ENCODE measurements around the gene PSMB5.

Gene PSMB5

DNA sequence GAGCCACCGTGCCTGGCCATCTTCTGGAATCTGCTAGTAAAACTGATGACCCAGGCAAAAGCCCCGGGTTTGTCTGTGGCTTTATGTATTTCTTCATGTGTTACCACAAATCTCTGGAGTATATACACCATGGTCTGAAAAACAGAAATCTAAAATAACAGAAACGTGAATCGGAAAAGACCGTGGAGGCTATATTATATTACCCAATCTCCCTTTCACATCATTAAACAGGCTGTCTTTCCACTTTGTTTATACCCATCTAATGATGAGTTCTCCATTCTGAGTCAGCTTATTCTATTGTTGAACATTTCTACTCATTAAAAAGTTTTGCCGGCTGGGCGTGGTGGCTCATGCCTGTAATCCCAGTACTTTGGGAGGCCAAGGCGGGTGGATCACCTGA lies 42.8 kb downstream of the PSMB5 start:
- H3K36me3 ChIP-seq (ENCODE audit: control insufficient read depth, insufficient read depth, low read length): no peaks in the 10 kb centered on the region
- DNase-seq (ENCODE audit: extremely low read depth, insufficient read length): no peak
- H3K27me3 ChIP-seq (replicated peaks; ENCODE audit: control insufficient read depth, insufficient read depth, low read length): no peaks in the 10 kb centered on the region
- H3K4me3 ChIP-seq (replicated peaks; ENCODE audit: low read depth, low read length): no peak overlapping the region
- TF ChIP-seq, protein P1, sequence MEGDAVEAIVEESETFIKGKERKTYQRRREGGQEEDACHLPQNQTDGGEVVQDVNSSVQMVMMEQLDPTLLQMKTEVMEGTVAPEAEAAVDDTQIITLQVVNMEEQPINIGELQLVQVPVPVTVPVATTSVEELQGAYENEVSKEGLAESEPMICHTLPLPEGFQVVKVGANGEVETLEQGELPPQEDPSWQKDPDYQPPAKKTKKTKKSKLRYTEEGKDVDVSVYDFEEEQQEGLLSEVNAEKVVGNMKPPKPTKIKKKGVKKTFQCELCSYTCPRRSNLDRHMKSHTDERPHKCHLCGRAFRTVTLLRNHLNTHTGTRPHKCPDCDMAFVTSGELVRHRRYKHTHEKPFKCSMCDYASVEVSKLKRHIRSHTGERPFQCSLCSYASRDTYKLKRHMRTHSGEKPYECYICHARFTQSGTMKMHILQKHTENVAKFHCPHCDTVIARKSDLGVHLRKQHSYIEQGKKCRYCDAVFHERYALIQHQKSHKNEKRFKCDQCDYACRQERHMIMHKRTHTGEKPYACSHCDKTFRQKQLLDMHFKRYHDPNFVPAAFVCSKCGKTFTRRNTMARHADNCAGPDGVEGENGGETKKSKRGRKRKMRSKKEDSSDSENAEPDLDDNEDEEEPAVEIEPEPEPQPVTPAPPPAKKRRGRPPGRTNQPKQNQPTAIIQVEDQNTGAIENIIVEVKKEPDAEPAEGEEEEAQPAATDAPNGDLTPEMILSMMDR (IDR thresholded peaks at IDR 0.05; ENCODE audit: insufficient read depth, low read length, poor library complexity, severe bottlenecking): no peak

- no peaks in the 10 kb centered on the region for H3K36me3 ChIP-seq (ENCODE audit: control insufficient read depth, insufficient read depth, low read length)
- no peak overlapping the region for H3K4me3 ChIP-seq (replicated peaks; ENCODE audit: low read depth, low read length)
- H3K27me3 ChIP-seq (replicated peaks; ENCODE audit: control insufficient read depth, insufficient read depth, low read length): no peaks in the 10 kb centered on the region
- DNase-seq (ENCODE audit: extremely low read depth, insufficient read length): no peak
- TF ChIP-seq, protein P1 (IDR thresholded peaks at IDR 0.05; ENCODE audit: insufficient read depth, low read length, poor library complexity, severe bottlenecking): no peak
These were observed 47.4 kb downstream of the PSMB5 start for GRCh38 chr14:22987291-22987690.

DNA sequence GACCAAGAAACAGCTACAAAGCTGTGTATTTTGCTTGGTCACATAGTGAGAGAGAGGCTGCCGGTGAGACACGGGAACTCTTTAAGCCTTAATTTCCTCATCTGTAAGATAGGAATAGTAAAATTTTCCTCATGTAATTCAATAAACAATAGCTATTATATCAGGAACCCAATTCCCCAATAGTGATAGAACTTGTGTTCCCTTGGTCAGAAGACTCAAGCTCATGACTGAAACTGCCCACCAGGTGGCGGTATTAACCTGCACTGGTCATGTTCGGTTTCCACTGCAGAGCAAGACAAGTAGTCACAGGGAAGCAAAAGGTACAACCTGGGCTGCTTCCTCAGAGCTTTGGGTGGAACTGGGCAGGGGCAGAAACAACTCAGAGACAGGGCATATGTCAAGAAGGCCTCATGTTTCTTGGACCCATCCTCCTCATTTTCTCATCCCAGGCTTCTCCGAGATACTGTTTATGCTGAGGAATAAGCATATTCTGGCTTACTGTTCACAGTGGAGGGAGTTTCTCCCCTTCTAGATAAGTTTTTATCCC lies 48.1 kb downstream of the PSMB5 start:
- peak; percentile 50 for DNase-seq (ENCODE audit: extremely low read depth, insufficient read length)
- Histone ChIP-seq H3K36me3 (ENCODE audit: control insufficient read depth, insufficient read depth, low read length) (no peaks in the 10 kb centered on the region), H3K27me3 (replicated peaks; ENCODE audit: control insufficient read depth, insufficient read depth, low read length) (no peaks in the 10 kb centered on the region), H3K4me3 (replicated peaks; ENCODE audit: low read depth, low read length) (no peak overlapping the region)
- TF ChIP-seq, protein P1 (IDR thresholded peaks at IDR 0.05; ENCODE audit: insufficient read depth, low read length, poor library complexity, severe bottlenecking): peak; percentile 83

DNA sequence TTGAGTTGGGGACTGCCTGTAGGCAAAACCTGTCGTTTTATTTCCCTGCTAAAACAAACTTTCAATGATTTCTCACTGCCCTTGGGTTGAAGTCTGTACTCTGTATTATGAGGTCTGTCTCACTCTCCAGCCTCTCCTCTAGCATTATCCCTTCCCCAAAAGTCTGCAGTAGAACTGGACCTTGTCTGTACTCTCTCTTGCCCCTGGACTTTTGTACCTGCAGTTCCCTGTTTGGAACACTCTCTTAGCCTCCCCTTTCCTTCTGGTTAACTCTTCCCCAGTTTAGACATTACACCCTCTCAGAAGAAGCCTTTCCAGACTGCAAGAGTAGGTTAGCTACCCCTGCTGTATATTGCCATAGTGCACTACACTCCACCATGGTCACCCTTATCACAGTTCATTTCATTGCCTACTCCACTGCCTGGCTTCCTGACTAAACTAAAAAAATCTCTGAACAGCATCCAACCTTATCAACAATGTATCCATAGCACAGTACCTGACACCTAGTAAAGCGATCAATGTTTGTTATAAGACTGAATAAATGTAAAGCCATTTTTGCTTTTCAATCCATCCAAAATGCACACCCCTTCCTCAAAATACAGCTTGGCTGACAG lies 48.7 kb downstream of the PSMB5 start:
- no peaks in the 10 kb centered on the region for H3K36me3 ChIP-seq (ENCODE audit: control insufficient read depth, insufficient read depth, low read length)
- TF ChIP-seq, protein P1 (IDR thresholded peaks at IDR 0.05; ENCODE audit: insufficient read depth, low read length, poor library complexity, severe bottlenecking): no peak
- no peak for DNase-seq (ENCODE audit: extremely low read depth, insufficient read length)

GRCh38 chr14:22984959-22985658 lies 49.6 kb downstream of the PSMB5 start:
- TF ChIP-seq, protein P1 (IDR thresholded peaks at IDR 0.05; ENCODE audit: insufficient read depth, low read length, poor library complexity, severe bottlenecking): no peak
- H3K4me3 ChIP-seq (replicated peaks; ENCODE audit: low read depth, low read length): no peak overlapping the region
- H3K27me3 ChIP-seq (replicated peaks; ENCODE audit: control insufficient read depth, insufficient read depth, low read length): no peaks in the 10 kb centered on the region
- no peak for DNase-seq (ENCODE audit: extremely low read depth, insufficient read length)
- no peaks in the 10 kb centered on the region for H3K36me3 ChIP-seq (ENCODE audit: control insufficient read depth, insufficient read depth, low read length)

More for the DNA sequence above, 48.7 kb downstream of the PSMB5 start:
- Histone ChIP-seq H3K27me3 (replicated peaks; ENCODE audit: control insufficient read depth, insufficient read depth, low read length) (no peaks in the 10 kb centered on the region), H3K4me3 (replicated peaks; ENCODE audit: low read depth, low read length) (no peak overlapping the region)
